ENCODE measurements around the gene OR1D5. TPM values are rescaled to one million over a fixed set of nuclear protein-coding genes. Genes with fewer than 3 reads are reported as not detected.

OR1D5 gene
- total RNA-seq, 6 experiments from 2014 or later: not detected

- 20% methylated on average over 6 of the region's 6 CpGs for WGBS (ENCODE audit: insufficient coverage, low coverage, low lambda C conversion rate, missing lambda C conversion rate)
- H3K9me3 ChIP-seq: no peaks in the 10 kb centered on the region
- H3K27me3 ChIP-seq: no peaks in the 10 kb centered on the region
- TF ChIP-seq CTCF (IDR thresholded peaks at IDR 0.05): no peak
- no peak for TF ChIP-seq POLR2A (IDR thresholded peaks at IDR 0.05)
- no peak overlapping the region for H3K27ac ChIP-seq
- no peak for DNase-seq
- no peak overlapping the region for H3K4me3 ChIP-seq
- ATAC-seq: no peak
- no peaks in the 10 kb centered on the region for H3K4me1 ChIP-seq
- intact Hi-C loops (cut with DNase I): no loop called here
- no peaks in the 10 kb centered on the region for H3K36me3 ChIP-seq
These were observed 23.7 kb downstream of the OR1D5 start for GRCh38 chr17:3039736-3040135.

- intact Hi-C loops (cut with DNase I): no loop called here
- no peak for ATAC-seq
- no peak for TF ChIP-seq POLR2A (IDR thresholded peaks at IDR 0.05)
- TF ChIP-seq CTCF (IDR thresholded peaks at IDR 0.05): no peak
- WGBS (ENCODE audit: insufficient coverage, low coverage, low lambda C conversion rate, missing lambda C conversion rate): 52% methylated on average over 5 of the region's 5 CpGs
- Histone ChIP-seq H3K27me3 (no peaks in the 10 kb centered on the region), H3K36me3 (no peaks in the 10 kb centered on the region), H3K27ac (no peak overlapping the region), H3K4me3 (no peak overlapping the region), H3K4me1 (no peaks in the 10 kb centered on the region), H3K9me3 (no peaks in the 10 kb centered on the region)
- DNase-seq: no peak
These were observed 24.5 kb downstream of the OR1D5 start for GRCh38 chr17:3038941-3039340.

DNA sequence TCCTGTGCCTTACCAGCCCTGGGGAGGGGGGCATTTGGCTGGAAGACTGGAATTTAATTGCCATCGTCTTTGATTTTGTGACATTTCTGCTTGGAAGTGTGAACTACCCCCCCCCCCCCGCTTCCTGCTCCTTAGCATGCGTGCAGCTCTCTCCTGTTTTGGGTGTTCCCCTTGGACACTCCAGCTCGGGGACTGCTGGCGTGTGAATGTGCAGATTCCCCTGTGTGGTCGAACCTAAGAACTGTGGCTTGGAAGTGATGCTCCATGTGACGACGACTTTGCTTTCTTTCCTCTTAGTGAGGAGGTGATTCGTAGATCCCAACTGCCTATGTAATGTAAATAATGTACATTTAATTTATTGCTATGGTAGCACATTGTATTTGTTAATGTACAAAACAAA, 26.1 kb downstream of the OR1D5 start:
- TF ChIP-seq POLR2A (IDR thresholded peaks at IDR 0.05): no peak
- no peak for TF ChIP-seq CTCF (IDR thresholded peaks at IDR 0.05)
- no peaks in the 10 kb centered on the region for H3K36me3 ChIP-seq
- DNase-seq: no peak
- no peaks in the 10 kb centered on the region for H3K9me3 ChIP-seq
- no peaks in the 10 kb centered on the region for H3K27me3 ChIP-seq
- ATAC-seq: no peak
- H3K4me1 ChIP-seq: no peaks in the 10 kb centered on the region
- WGBS (ENCODE audit: insufficient coverage, low coverage, low lambda C conversion rate, missing lambda C conversion rate): 79% methylated on average over 5 of the region's 9 CpGs
- H3K27ac ChIP-seq: no peak overlapping the region
- H3K4me3 ChIP-seq: no peak overlapping the region
- intact Hi-C loops (cut with DNase I): no loop called here

DNA sequence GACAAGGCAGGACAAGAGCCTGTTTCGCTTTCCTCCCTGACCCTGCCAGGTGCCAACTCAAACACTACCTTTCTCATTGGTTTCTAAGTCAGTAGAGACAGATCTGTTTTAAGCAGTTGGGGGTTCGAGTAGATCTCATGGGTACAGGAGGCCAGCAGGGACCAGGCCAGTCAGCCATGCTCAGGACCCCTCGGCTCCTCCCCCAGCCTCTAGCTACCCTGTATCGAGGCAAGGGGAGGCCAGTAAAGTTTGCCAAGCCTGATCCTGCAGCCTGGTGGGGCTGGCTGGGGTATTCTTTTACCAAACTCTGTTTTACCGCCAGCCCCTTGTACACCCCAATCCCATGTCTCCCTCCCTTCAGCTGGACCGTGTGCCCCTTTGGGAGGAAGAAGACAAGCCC, 26.6 kb downstream of the OR1D5 start:
- ATAC-seq (no peak), DNase-seq (no peak)
- H3K4me3 ChIP-seq: no peak overlapping the region
- no peaks in the 10 kb centered on the region for H3K36me3 ChIP-seq
- H3K27ac ChIP-seq: no peak overlapping the region
- WGBS (ENCODE audit: insufficient coverage, low coverage, low lambda C conversion rate, missing lambda C conversion rate): 40% methylated on average over 1 of the region's 6 CpGs
- H3K27me3 ChIP-seq: no peaks in the 10 kb centered on the region
- no peak for TF ChIP-seq CTCF (IDR thresholded peaks at IDR 0.05)
- no peaks in the 10 kb centered on the region for H3K9me3 ChIP-seq
- no peaks in the 10 kb centered on the region for H3K4me1 ChIP-seq
- intact Hi-C loops (cut with DNase I): no loop called here

DNA sequence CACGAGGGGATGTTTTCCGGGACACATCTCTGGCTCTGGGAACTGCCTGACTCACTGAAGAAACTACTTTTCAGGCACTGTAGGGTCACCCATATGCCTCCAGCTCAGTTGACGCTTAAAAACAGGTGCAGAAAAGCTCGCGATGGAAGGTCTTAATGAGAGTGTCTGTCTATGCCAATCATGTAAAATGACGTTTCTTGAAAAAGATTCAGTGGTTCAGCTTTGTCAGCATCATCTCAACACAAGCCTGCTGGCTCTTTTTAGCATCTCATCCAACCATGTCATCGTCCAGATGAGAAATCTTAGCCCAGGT, 27.5 kb downstream of the OR1D5 start:
- no peak for ATAC-seq
- Histone ChIP-seq H3K27ac (no peak overlapping the region), H3K27me3 (no peaks in the 10 kb centered on the region), H3K9me3 (no peaks in the 10 kb centered on the region), H3K4me3 (no peak overlapping the region), H3K4me1 (no peaks in the 10 kb centered on the region), H3K36me3 (no peaks in the 10 kb centered on the region)
- no peak for DNase-seq
- no peak for TF ChIP-seq POLR2A (IDR thresholded peaks at IDR 0.05)
- TF ChIP-seq CTCF (IDR thresholded peaks at IDR 0.05): no peak
- intact Hi-C loops (cut with DNase I): no loop called here
- WGBS (ENCODE audit: insufficient coverage, low coverage, low lambda C conversion rate, missing lambda C conversion rate): 69% methylated on average over 6 of the region's 7 CpGs

Measured in right lobe of liver (tissue), 6 donors.